ENCODE results near the gene ZCCHC2.
A peak's percentile ranks its signal among the peaks of the same experiment; 100 is the strongest.

ZCCHC2 gene

GRCh38 chr18:62577765-62578164 lies 54.9 kb downstream of the ZCCHC2 start:
- no peak for DNase-seq (ENCODE audit: low read depth in 2 of 2)

GRCh38 chr18:62578980-62579511 lies 56.2 kb downstream of the ZCCHC2 start:
- no peak for DNase-seq (ENCODE audit: low read depth in 2 of 2)

GRCh38 chr18:62583376-62583775 lies 60.6 kb downstream of the ZCCHC2 start:
- DNase-seq (ENCODE audit: low read depth in 2 of 2) = no peak

- peak; percentile 50 to 67 for DNase-seq (ENCODE audit: low read depth in 2 of 2)
Observed at GRCh38 chr18:62584241-62585120, 61.7 kb downstream of the ZCCHC2 start.

GRCh38 chr18:62585274-62586150 lies 62.7 kb downstream of the ZCCHC2 start:
- DNase-seq (ENCODE audit: low read depth in 2 of 2) = no peak

GRCh38 chr18:62586151-62586774 lies 63.4 kb downstream of the ZCCHC2 start:
- peak; percentile 22 to 27 for DNase-seq (ENCODE audit: low read depth in 2 of 2)

- DNase-seq (ENCODE audit: low read depth in 2 of 2) = no peak
Observed at GRCh38 chr18:62586781-62587487, 64.1 kb downstream of the ZCCHC2 start.

GRCh38 chr18:62587689-62588088 lies 64.9 kb downstream of the ZCCHC2 start:
- DNase-seq (ENCODE audit: low read depth in 2 of 2) = no peak

- DNase-seq (ENCODE audit: low read depth in 2 of 2) = no peak
Observed at GRCh38 chr18:62588217-62588616, 65.4 kb downstream of the ZCCHC2 start.

GRCh38 chr18:62590799-62591590 lies 68.2 kb downstream of the ZCCHC2 start:
- no peak for DNase-seq (ENCODE audit: low read depth in 2 of 2)

- no peak for DNase-seq (ENCODE audit: low read depth in 2 of 2)
Observed at GRCh38 chr18:62596145-62597005, 73.5 kb downstream of the ZCCHC2 start.

- DNase-seq (ENCODE audit: low read depth in 2 of 2) = no peak
Observed at GRCh38 chr18:62601871-62602270, 79.0 kb downstream of the ZCCHC2 start.

GRCh38 chr18:62602706-62603105 lies 79.9 kb downstream of the ZCCHC2 start:
- no peak for DNase-seq (ENCODE audit: low read depth in 2 of 2)

- DNase-seq (ENCODE audit: low read depth in 2 of 2) = no peak
Observed at GRCh38 chr18:62603211-62603610, 80.4 kb downstream of the ZCCHC2 start.

GRCh38 chr18:62603979-62604378 lies 81.2 kb downstream of the ZCCHC2 start:
- DNase-seq (ENCODE audit: low read depth in 2 of 2) = no peak

GRCh38 chr18:62605685-62606084 lies 82.9 kb downstream of the ZCCHC2 start:
- no peak for DNase-seq (ENCODE audit: low read depth in 2 of 2)

- no peak for DNase-seq (ENCODE audit: low read depth in 2 of 2)
Observed at GRCh38 chr18:62606106-62606505, 83.3 kb downstream of the ZCCHC2 start.

- DNase-seq (ENCODE audit: low read depth in 2 of 2) = no peak
Observed at GRCh38 chr18:62607302-62607701, 84.5 kb downstream of the ZCCHC2 start.

- DNase-seq (ENCODE audit: low read depth in 2 of 2) = no peak
Observed at GRCh38 chr18:62607708-62608428, 85.0 kb downstream of the ZCCHC2 start.

Data from stimulated activated CD8-positive, alpha-beta memory T cell treated with anti-CD3 and anti-CD28 coated beads, Interleukin-15, amount 100 ng/mL, for 4 hours (primary cell).